ENCODE data around the gene FAM174C.

Gene FAM174C

DNA sequence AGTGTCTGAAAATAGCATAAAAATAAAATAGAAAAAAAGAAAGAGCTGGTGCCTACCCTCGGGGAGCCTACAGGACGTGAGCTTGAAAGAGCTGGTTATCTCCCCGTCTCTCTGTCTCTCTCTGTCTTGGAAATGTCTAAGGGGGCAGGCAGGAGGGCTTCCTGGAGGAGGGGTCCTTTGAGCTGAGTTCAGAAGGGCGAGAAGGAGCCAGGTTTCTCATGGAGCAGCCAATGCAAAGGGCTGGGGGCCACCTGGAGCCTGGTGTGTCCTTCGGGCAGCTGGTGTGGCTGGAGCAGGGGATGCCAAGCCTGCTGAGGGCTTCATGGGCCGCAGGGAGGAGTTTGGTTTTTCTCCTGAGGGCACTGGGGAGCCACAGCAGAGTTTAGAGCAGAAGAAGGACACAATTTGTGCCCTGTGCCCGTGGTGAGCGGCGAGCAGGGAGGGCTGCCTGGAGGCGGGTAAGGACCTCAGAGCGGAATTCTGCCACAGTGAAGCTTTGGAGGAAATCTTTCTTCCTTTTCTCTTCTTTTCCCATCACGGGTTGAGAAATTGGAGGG is 49.0 kb downstream of the FAM174C start:
- H3K4me2 ChIP-seq (ENCODE audit: low read length) = no peak overlapping the region
- no peaks in the 10 kb centered on the region for H4K20me1 ChIP-seq (ENCODE audit: insufficient read depth, low read length)
- TF ChIP-seq, protein P1, sequence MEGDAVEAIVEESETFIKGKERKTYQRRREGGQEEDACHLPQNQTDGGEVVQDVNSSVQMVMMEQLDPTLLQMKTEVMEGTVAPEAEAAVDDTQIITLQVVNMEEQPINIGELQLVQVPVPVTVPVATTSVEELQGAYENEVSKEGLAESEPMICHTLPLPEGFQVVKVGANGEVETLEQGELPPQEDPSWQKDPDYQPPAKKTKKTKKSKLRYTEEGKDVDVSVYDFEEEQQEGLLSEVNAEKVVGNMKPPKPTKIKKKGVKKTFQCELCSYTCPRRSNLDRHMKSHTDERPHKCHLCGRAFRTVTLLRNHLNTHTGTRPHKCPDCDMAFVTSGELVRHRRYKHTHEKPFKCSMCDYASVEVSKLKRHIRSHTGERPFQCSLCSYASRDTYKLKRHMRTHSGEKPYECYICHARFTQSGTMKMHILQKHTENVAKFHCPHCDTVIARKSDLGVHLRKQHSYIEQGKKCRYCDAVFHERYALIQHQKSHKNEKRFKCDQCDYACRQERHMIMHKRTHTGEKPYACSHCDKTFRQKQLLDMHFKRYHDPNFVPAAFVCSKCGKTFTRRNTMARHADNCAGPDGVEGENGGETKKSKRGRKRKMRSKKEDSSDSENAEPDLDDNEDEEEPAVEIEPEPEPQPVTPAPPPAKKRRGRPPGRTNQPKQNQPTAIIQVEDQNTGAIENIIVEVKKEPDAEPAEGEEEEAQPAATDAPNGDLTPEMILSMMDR (IDR thresholded peaks at IDR 0.05; ENCODE audit: low read depth, low read length) = no peak
- TF ChIP-seq EZH2phosphoT487 (IDR thresholded peaks at IDR 0.05; ENCODE audit: low read depth) = no peak
- H3K4me3 ChIP-seq (ENCODE audit: low read length) = no peak overlapping the region
- H3K9ac ChIP-seq (ENCODE audit: low read length) = no peak overlapping the region
- H3K27ac ChIP-seq (ENCODE audit: low read length) = no peak overlapping the region
- H3K27me3 ChIP-seq (ENCODE audit: low read depth, low read length) = 0 out of 2 replicates have a peak, but pooled peaks cover 3% of the 10 kb centered on the region
- H2AFZ ChIP-seq (ENCODE audit: low read depth, low read length) = no peak overlapping the region
- H3K9me3 ChIP-seq (ENCODE audit: insufficient read depth, low read length) = no peaks in the 10 kb centered on the region
- H3K4me1 ChIP-seq (ENCODE audit: low read length) = no peaks in the 10 kb centered on the region
- H3K79me2 ChIP-seq (ENCODE audit: low read length) = no peaks in the 10 kb centered on the region
- H3K36me3 ChIP-seq (replicated peaks; ENCODE audit: low read depth, low read length) = no peaks in the 10 kb centered on the region

DNA sequence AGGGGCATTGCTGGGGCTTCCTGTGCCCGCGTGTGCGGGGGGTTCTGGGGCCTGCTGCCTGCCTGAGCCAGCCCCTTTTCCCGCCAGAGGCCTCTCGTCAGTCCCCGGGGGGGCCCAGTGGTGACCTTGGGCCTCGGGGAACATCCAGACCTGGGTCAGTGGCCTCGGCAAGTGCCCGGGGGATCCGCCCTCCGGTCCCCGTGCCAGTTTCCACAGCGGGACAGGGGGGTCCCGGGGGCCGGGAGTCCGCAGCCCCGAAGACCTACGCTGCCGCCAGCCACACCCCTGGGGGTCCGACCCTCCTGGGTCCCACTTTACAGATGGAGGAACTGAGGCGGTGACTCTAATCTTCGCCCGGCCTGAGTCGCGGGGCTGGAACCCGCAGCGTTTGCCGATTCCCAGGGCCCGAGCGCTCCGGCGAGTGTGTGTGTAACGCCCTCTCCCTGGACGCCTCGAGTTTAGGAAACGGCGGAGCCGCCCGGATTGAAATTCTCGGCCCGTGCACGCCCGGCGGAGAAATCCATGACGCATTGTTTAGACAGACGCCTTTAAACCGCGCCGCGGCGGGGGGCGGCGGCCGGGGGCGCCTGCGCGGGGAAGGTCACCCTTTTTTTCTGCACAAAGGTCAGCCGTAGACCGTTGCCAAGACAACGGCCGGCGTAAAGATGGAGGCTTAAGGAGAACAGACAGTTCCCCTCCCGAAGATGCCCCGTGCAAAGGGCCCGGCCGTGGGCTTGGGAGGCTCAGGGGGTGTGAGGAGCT is 49.7 kb downstream of the FAM174C start:
- H4K20me1 ChIP-seq (ENCODE audit: insufficient read depth, low read length) = no peaks in the 10 kb centered on the region
- no peaks in the 10 kb centered on the region for H3K4me1 ChIP-seq (ENCODE audit: low read length)
- H3K36me3 ChIP-seq (replicated peaks; ENCODE audit: low read depth, low read length) = no peaks in the 10 kb centered on the region
- H3K27me3 ChIP-seq (ENCODE audit: low read depth, low read length) = 0 out of 2 replicates have a peak, but pooled peaks cover 3% of the 10 kb centered on the region
- H3K4me2 ChIP-seq (ENCODE audit: low read length) = no peak overlapping the region
- no peaks in the 10 kb centered on the region for H3K9me3 ChIP-seq (ENCODE audit: insufficient read depth, low read length)
- H3K9ac ChIP-seq (ENCODE audit: low read length) = no peak overlapping the region
- TF ChIP-seq EZH2phosphoT487 (IDR thresholded peaks at IDR 0.05; ENCODE audit: low read depth) = no peak
- TF ChIP-seq, protein P1 (IDR thresholded peaks at IDR 0.05; ENCODE audit: low read depth, low read length) = no peak
- no peaks in the 10 kb centered on the region for H3K79me2 ChIP-seq (ENCODE audit: low read length)
- no peak overlapping the region for H3K27ac ChIP-seq (ENCODE audit: low read length)
- H3K4me3 ChIP-seq (ENCODE audit: low read length) = no peak overlapping the region
- H2AFZ ChIP-seq (ENCODE audit: low read depth, low read length) = no peak overlapping the region

DNA sequence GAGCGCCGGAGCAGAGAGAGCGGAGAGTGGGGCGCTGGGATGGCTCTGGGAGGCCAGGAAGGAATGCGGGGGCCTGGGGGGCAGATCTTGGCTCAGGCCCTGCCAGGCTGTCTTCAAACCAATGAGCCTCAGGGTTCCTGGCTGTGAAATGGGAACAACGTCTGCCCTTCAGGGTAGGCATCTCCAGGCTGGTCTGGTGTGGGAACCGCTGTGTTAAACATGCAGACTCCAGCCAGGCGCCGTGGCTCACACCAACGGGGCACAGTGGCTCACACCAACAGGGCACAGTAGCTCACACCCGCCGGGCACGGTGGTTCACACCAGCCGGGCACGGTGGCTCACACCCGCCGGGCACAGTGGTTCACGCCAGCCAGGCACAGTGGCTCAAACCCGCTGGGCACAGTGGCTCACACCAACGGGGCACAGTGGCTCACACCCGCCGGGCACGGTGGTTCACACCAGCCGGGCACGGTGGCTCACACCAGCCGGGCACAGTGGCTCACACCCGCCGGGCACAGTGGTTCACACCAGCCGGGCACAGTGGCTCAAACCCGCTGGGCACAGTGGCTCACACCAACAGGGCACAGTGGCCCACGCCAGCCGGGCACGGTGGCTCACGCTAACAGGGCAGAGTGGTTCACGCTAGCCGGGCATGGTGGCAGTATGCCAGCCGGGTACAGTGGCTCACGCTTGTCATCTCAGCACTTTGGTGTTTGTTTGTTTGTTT is 50.4 kb downstream of the FAM174C start:
- Histone ChIP-seq H3K4me2 (ENCODE audit: low read length) (no peak overlapping the region), H3K27ac (ENCODE audit: low read length) (no peak overlapping the region), H3K4me3 (ENCODE audit: low read length) (no peak overlapping the region), H3K4me1 (ENCODE audit: low read length) (no peaks in the 10 kb centered on the region), H3K79me2 (ENCODE audit: low read length) (no peaks in the 10 kb centered on the region), H3K27me3 (ENCODE audit: low read depth, low read length) (0 out of 2 replicates have a peak, but pooled peaks cover 3% of the 10 kb centered on the region), H3K36me3 (replicated peaks; ENCODE audit: low read depth, low read length) (no peaks in the 10 kb centered on the region), H3K9me3 (ENCODE audit: insufficient read depth, low read length) (no peaks in the 10 kb centered on the region), H3K9ac (ENCODE audit: low read length) (no peak overlapping the region), H2AFZ (ENCODE audit: low read depth, low read length) (no peak overlapping the region), H4K20me1 (ENCODE audit: insufficient read depth, low read length) (no peaks in the 10 kb centered on the region)
- TF ChIP-seq, protein P1 (IDR thresholded peaks at IDR 0.05; ENCODE audit: low read depth, low read length) = no peak
- TF ChIP-seq EZH2phosphoT487 (IDR thresholded peaks at IDR 0.05; ENCODE audit: low read depth) = no peak

DNA sequence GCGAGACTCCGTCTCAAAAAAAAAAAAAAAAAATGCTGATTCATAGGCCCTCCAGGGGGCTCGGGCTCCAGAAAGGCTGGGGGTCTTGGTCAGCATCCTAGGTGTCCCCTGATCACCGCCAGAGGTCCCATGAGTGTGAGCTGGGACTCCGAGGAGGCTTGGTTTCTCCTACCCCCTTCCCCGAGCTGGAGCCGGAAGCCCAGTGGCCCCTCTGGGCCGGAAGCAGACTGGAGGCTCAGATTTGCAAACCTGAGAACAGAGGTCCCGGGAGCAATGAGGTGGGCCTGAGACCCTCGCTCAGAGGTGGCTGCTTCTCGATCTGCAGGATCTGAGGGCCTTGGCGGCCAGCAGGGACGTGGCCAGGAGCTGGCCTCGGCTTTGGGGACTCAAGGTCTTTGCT is 51.8 kb downstream of the FAM174C start:
- Histone ChIP-seq H3K36me3 (replicated peaks; ENCODE audit: low read depth, low read length) (no peaks in the 10 kb centered on the region), H3K9ac (ENCODE audit: low read length) (no peak overlapping the region)
- TF ChIP-seq, protein P1 (IDR thresholded peaks at IDR 0.05; ENCODE audit: low read depth, low read length) = no peak
- no peak for TF ChIP-seq EZH2phosphoT487 (IDR thresholded peaks at IDR 0.05; ENCODE audit: low read depth)

More for the DNA sequence above, 51.8 kb downstream of the FAM174C start:
- no peak overlapping the region for H3K4me2 ChIP-seq (ENCODE audit: low read length)
- no peaks in the 10 kb centered on the region for H3K9me3 ChIP-seq (ENCODE audit: insufficient read depth, low read length)
- no peaks in the 10 kb centered on the region for H3K79me2 ChIP-seq (ENCODE audit: low read length)
- H4K20me1 ChIP-seq (ENCODE audit: insufficient read depth, low read length) = no peaks in the 10 kb centered on the region
- no peak overlapping the region for H3K27ac ChIP-seq (ENCODE audit: low read length)
- no peak overlapping the region for H2AFZ ChIP-seq (ENCODE audit: low read depth, low read length)
- H3K27me3 ChIP-seq (ENCODE audit: low read depth, low read length) = no peaks in the 10 kb centered on the region
- no peak overlapping the region for H3K4me3 ChIP-seq (ENCODE audit: low read length)
- no peaks in the 10 kb centered on the region for H3K4me1 ChIP-seq (ENCODE audit: low read length)

Data from OCI-LY3 (cell line).